HTERT RPE-1 (cell line): ENCODE results near the gene NCF2.

ENCODE experiments used
- in situ Hi-C: fragments of 300-500 bp; cut with MboI; formaldehyde crosslinking; loops from 4 replicates; pipeline ENCODE4 v1.14.3; 2020; ENCODE audit warnings: low sequenced_read_pairs

NCF2 gene

GRCh38 chr1:183506561-183506960 lies 83.7 kb downstream of the NCF2 start:
- in situ Hi-C loops, result no loop called here
